HepG2 (cell line): ENCODE measurements around the gene CTSD. TPM values are rescaled to one million over a fixed set of nuclear protein-coding genes. Genes with fewer than 3 reads are reported as not detected.

ENCODE experiments used
- ATAC-seq: fragments of 200-7000 bp; cut with Tn5 transposase; 3 replicates; pipeline ENCODE4 v1.9.1; 2020; ENCODE audit warnings: mild to moderate bottlenecking, moderate library complexity
- BruUV-seq: library from RNA; stranded (reverse); fragments of 400-500 nt; replicated peaks from 2 replicates; lab custom pipeline; 2021; lab: Mats Ljungman, UMichigan
- CTCF ChIA-PET: fragments of 300-600 bp; formaldehyde crosslinking; extraction: SDS; loops from one replicate; lab custom pipeline; 2021; ENCODE audit warnings: low total read pairs, inconsistent platforms, low intra/inter-chr PET ratio; lab: Yijun Ruan, JAX
- POLR2A ChIA-PET: fragments of 350-600 bp; sonication (Branson Sonifier 250); formaldehyde crosslinking; loops from one replicate; lab custom pipeline; 2020; ENCODE audit warnings: antibody characterized with exemption, inconsistent platforms; lab: Yijun Ruan, JAX
- DNase-seq: peaks from one replicate; pipeline ENCODE4 v3.0.0-alpha.2; 2015; ENCODE audit warnings: low spot score
- FAIRE-seq: peaks from 3 replicates; lab custom pipeline; 2011; peaks lifted over from hg19 to GRCh38; lab: Jason Lieb, UNC
- H2AFZ ChIP-seq: one replicate; pipeline ENCODE4 v1.6.1; 2011; ENCODE audit warnings: low read length, inconsistent platforms
- H3K27ac ChIP-seq: fragments of 300-600 bp; 3 replicates; pipeline ENCODE4 v1.8.0; 2011; ENCODE audit warnings: mixed run types, mild to moderate bottlenecking, mixed read lengths, low read length, inconsistent platforms; ENCODE audit not compliant: insufficient read depth; ENCODE audit errors: extremely low read length
- H3K27me3 ChIP-seq, 2 experiments: fragments of 200-600 bp in 1 of 2; 2 replicates in 1 of 2; 3 replicates in 1 of 2; pipeline versions ENCODE4 v1.6.0 to v1.8.0; 2011; ENCODE audit warnings: low read length in 2 of 2, mild to moderate bottlenecking in 2 of 2, moderate library complexity in 2 of 2, inconsistent platforms in 1 of 2; ENCODE audit not compliant: insufficient read depth in 2 of 2, control insufficient read depth in 1 of 2
- H3K36me3 ChIP-seq, 2 experiments: fragments of 200-600 bp in 1 of 2; replicated peaks in 1 of 2; 2 replicates in 1 of 2; 3 replicates in 1 of 2; pipeline versions ENCODE4 v1.5.1 to v1.8.0; 2011; ENCODE audit warnings: low read length in 2 of 2, inconsistent platforms in 1 of 2; ENCODE audit not compliant: insufficient read depth in 2 of 2, control insufficient read depth in 1 of 2
- H3K4me1 ChIP-seq: 2 replicates; pipeline ENCODE4 v1.5.1; 2012; ENCODE audit warnings: low read length, inconsistent platforms; ENCODE audit not compliant: insufficient read depth
- H3K4me2 ChIP-seq: 2 replicates; pipeline ENCODE4 v1.6.0; 2011; ENCODE audit warnings: low read depth, low read length, inconsistent platforms
- H3K4me3 ChIP-seq, 3 experiments: fragments of 200-600 bp in 1 of 3; sonication (generic), shearing (Covaris generic) in 1 of 3; replicated peaks in 1 of 3; 2 replicates each; pipeline ENCODE4 v1.5.1; 2011 to 2016; ENCODE audit warnings: low read length in 3 of 3, inconsistent platforms in 2 of 3, low read depth in 2 of 3, mild to moderate bottlenecking in 2 of 3, control low read depth in 1 of 3, mixed read lengths in 1 of 3; ENCODE audit not compliant: insufficient read depth in 1 of 3
- H3K79me2 ChIP-seq: one replicate; pipeline ENCODE4 v1.6.1; 2011; ENCODE audit warnings: low read length, inconsistent platforms; ENCODE audit not compliant: insufficient read depth
- H3K9ac ChIP-seq: 2 replicates; pipeline ENCODE4 v1.6.0; 2011; ENCODE audit warnings: mild to moderate bottlenecking, low read depth, low read length, inconsistent platforms; ENCODE audit not compliant: insufficient read depth
- H3K9me3 ChIP-seq: 2 replicates; pipeline ENCODE4 v1.5.1; 2012; ENCODE audit warnings: mild to moderate bottlenecking, low read length
- H4K20me1 ChIP-seq: 2 replicates; pipeline ENCODE4 v1.6.0; 2011; ENCODE audit warnings: inconsistent platforms, mild to moderate bottlenecking, low read length, moderate library complexity; ENCODE audit not compliant: insufficient read depth
- PATZ1 ChIP-seq: sonication (generic); formaldehyde crosslinking; IDR thresholded peaks from 2 replicates; pipeline ENCODE4 v1.4.0; 2020; ENCODE audit warnings: missing genetic modification reagents
- RBFOX2 ChIP-seq: fragments of 200-400 bp; formaldehyde crosslinking; IDR thresholded peaks from 2 replicates; pipeline ENCODE4 v1.6.1; 2017; ENCODE audit warnings: low read depth, mild to moderate bottlenecking, low read length
- ZBTB10 ChIP-seq: sonication (generic); formaldehyde crosslinking; IDR thresholded peaks from 2 replicates; pipeline ENCODE4 v1.4.0; 2020; ENCODE audit warnings: missing genetic modification reagents, borderline replicate concordance
- WGBS: methylation state at CpG from one replicate; pipeline ENCODE4 v1.1.6; 2017; ENCODE audit warnings: low lambda C conversion rate; 5-methylcytosine and 5-hydroxymethylcytosine counted together
- in situ Hi-C: cut with HindIII; loops from 2 replicates; pipeline ENCODE4 v1.10.0; 2017; ENCODE audit warnings: low pct_unique_long_range_greater_than_20kb; ENCODE audit not compliant: extremely low pct_ligation_motif_present
- intact Hi-C: fragments of 100-400 bp; cut with micrococcal nuclease; formaldehyde crosslinking; loops from one replicate; pipeline ENCODE4 v1.10.0; 2022; ENCODE audit not compliant: unreplicated experiment
- polyA plus RNA-seq, 8 experiments: library from polyadenylated mRNA; depleted of rRNA in 3 of 8; stranded (reverse) in 7 of 8; unstranded in 1 of 8; fragments of >200 nt; fragmentation: Illumina TruSeq in 4 of 8; extraction: Trizol in 4 of 8; gene quantifications; 2 replicates each; pipeline versions ENCODE4 v1.2.1 to v1.2.3, GENCODE V29; 2011 to 2016; ENCODE audit warnings: low read depth in 4 of 8, missing spikeins in 1 of 8, mixed read lengths in 1 of 8; ENCODE audit not compliant: insufficient read depth in 1 of 8
- total RNA-seq, 5 experiments: library from RNA; depleted of rRNA; stranded (reverse); fragments of >200 nt; fragmentation: Illumina TruSeq; extraction: Trizol; gene quantifications; 2 replicates each; pipeline ENCODE4 v1.2.3, GENCODE V29; 2016; ENCODE audit warnings: low read depth in 1 of 5

Gene CTSD
- total and polyA plus RNA-seq, 2 of the 13 experiments (the other 11 are each of a cell fraction or from before 2014, with no cell fraction given), result 143 to 230 TPM

- WGBS, result 100% methylated on average over 7 of the region's 23 CpGs
- in situ Hi-C loops (no loop called here), intact Hi-C loops (no loop called here)
- CTCF ChIA-PET, result no interaction called here
- peaks cover 25 to 36% of the 10 kb centered on the region in 2 experiments; a peak in 4 of 5 replicates for H3K36me3 ChIP-seq
- H3K4me1 ChIP-seq, result peaks cover 34% of the 10 kb centered on the region
- DNase-seq (no peak), ATAC-seq (no peak), FAIRE-seq (no peak)
- H3K4me3 ChIP-seq, result no peak overlapping the region
- H3K79me2 ChIP-seq, result peaks cover 9% of the 10 kb centered on the region
- H3K9me3 ChIP-seq, result no peaks in the 10 kb centered on the region
- TF ChIP-seq RBFOX2, result peak; percentile 53
- no peak for TF ChIP-seq PATZ1 (CRISPR knock-in tag)
- TF ChIP-seq ZBTB10 (CRISPR knock-in tag), result no peak
- H2AFZ ChIP-seq, result no peak overlapping the region
- no peak overlapping the region for H3K9ac ChIP-seq
- no peak overlapping the region for H3K27ac ChIP-seq
- H4K20me1 ChIP-seq, result peaks cover 12% of the 10 kb centered on the region
- POLR2A ChIA-PET, result interaction anchor here (0.6 kb wide), 1 partner anchor 36 kb away, joined by 3 read pairs; no protein-coding TSS in a partner anchor
- no peak overlapping the region for H3K4me2 ChIP-seq
- no TSS peak for BruUV-seq
- H3K27me3 ChIP-seq, result no peaks in the 10 kb centered on the region
These were observed 4.4 kb downstream of the CTSD start for GRCh38 chr11:1759151-1759850.
